Endothelial cell of umbilical vein (primary cell): ENCODE data around the gene ZNF662. TPM values are rescaled to one million over a fixed set of nuclear protein-coding genes. Genes with fewer than 3 reads are reported as not detected.

ENCODE experiments used
- BruUV-seq: library from RNA; stranded (reverse); fragments of 400-500 nt; replicated peaks from 2 replicates; lab custom pipeline; 2021; lab: Mats Ljungman, UMichigan
- CTCF ChIA-PET: fragments of 300-600, 350-600 bp; sonication (Branson Sonifier 250); formaldehyde crosslinking; loops from one replicate; lab custom pipeline; 2021; ENCODE audit warnings: antibody characterized with exemption, inconsistent platforms; lab: Charles Lee
- POLR2A ChIA-PET: fragments of 300-600, 350-600 bp; sonication (Branson Sonifier 250); formaldehyde crosslinking; loops from one replicate; lab custom pipeline; 2021; ENCODE audit warnings: antibody characterized with exemption, inconsistent platforms; lab: Charles Lee
- DNase-seq: peaks from one replicate; pipeline ENCODE4 v3.0.0-alpha.2; 2011; ENCODE audit warnings: low read depth, low spot score
- FAIRE-seq: peaks from 2 replicates; lab custom pipeline; 2011; peaks lifted over from hg19 to GRCh38; lab: Jason Lieb, UNC
- H2AFZ ChIP-seq: 2 replicates; pipeline ENCODE4 v1.6.0; 2012; ENCODE audit warnings: low read depth, low read length, control low read depth, inconsistent platforms
- H3K27ac ChIP-seq: 2 replicates; pipeline ENCODE4 v1.5.1; 2011; ENCODE audit warnings: low read depth, mild to moderate bottlenecking, control low read depth, low read length, moderate library complexity; ENCODE audit not compliant: insufficient read depth
- H3K27me3 ChIP-seq, 2 experiments: 2 replicates each; pipeline versions ENCODE4 v1.6.0 to v1.6.1; 2011; ENCODE audit warnings: low read length in 2 of 2, mixed read lengths in 1 of 2; ENCODE audit not compliant: control insufficient read depth in 2 of 2, insufficient read depth in 2 of 2
- H3K36me3 ChIP-seq, 2 experiments: 2 replicates in 1 of 2; 3 replicates in 1 of 2; pipeline ENCODE4 v1.5.1; 2011; ENCODE audit warnings: low read length in 2 of 2, mild to moderate bottlenecking in 1 of 2, moderate library complexity in 1 of 2; ENCODE audit not compliant: control insufficient read depth in 2 of 2, insufficient read depth in 2 of 2; ENCODE audit errors: extremely low read depth in 1 of 2
- H3K4me1 ChIP-seq: 3 replicates; pipeline ENCODE4 v1.5.1; 2011; ENCODE audit warnings: mild to moderate bottlenecking, low read length; ENCODE audit not compliant: control insufficient read depth, insufficient read depth; ENCODE audit errors: extremely low read depth
- H3K4me2 ChIP-seq: 2 replicates; pipeline ENCODE4 v1.6.1; 2011; ENCODE audit warnings: low read length, control low read depth, mixed read lengths; ENCODE audit not compliant: insufficient read depth
- H3K4me3 ChIP-seq, 3 experiments: fragments of 200-600 bp in 1 of 3; sonication (generic), shearing (Covaris generic) in 1 of 3; replicated peaks in 1 of 3; 2 replicates each; pipeline ENCODE4 v1.5.1; 2011 to 2016; ENCODE audit warnings: control low read depth in 3 of 3, low read length in 3 of 3, mild to moderate bottlenecking in 2 of 3, inconsistent platforms in 1 of 3, low read depth in 1 of 3, moderate library complexity in 1 of 3; ENCODE audit not compliant: insufficient read depth in 1 of 3
- H3K79me2 ChIP-seq: 2 replicates; pipeline ENCODE4 v1.6.0; 2012; ENCODE audit warnings: low read length, inconsistent platforms; ENCODE audit not compliant: control insufficient read depth, insufficient read depth
- H3K9ac ChIP-seq: replicated peaks from 2 replicates; pipeline ENCODE3; 2011; ENCODE audit warnings: low read length, control low read depth; ENCODE audit not compliant: insufficient read depth; ENCODE audit errors: extremely low read depth
- H3K9me1 ChIP-seq: replicated peaks from 3 replicates; pipeline ENCODE4 v1.6.0; 2011; ENCODE audit warnings: mild to moderate bottlenecking, low read length; ENCODE audit not compliant: control insufficient read depth, insufficient read depth; ENCODE audit errors: extremely low read depth
- H3K9me3 ChIP-seq: replicated peaks from 2 replicates; pipeline ENCODE4 v1.5.1; 2012; ENCODE audit warnings: low read length, inconsistent platforms; ENCODE audit not compliant: control insufficient read depth, insufficient read depth
- H4K20me1 ChIP-seq: replicated peaks from 2 replicates; pipeline ENCODE3; 2011; ENCODE audit warnings: mild to moderate bottlenecking, low read length; ENCODE audit not compliant: control insufficient read depth, insufficient read depth; ENCODE audit errors: extremely low read depth
- EZH2 ChIP-seq: IDR thresholded peaks from 2 replicates; pipeline ENCODE4 v1.6.1; 2012; ENCODE audit warnings: borderline replicate concordance, low read depth, mild to moderate bottlenecking, moderate library complexity, low read length, inconsistent platforms; ENCODE audit not compliant: severe bottlenecking
- FOS ChIP-seq: IDR thresholded peaks from 2 replicates; pipeline ENCODE4 v1.6.1; 2011; ENCODE audit warnings: mild to moderate bottlenecking, low read length, moderate library complexity, borderline replicate concordance; ENCODE audit not compliant: insufficient read depth
- GATA2 ChIP-seq: IDR thresholded peaks from 2 replicates; pipeline ENCODE4 v1.7.0; 2011; ENCODE audit warnings: low read depth, mild to moderate bottlenecking, moderate library complexity, mixed read lengths, low read length; ENCODE audit not compliant: insufficient read length, insufficient read depth
- POLR2A ChIP-seq: IDR thresholded peaks from 2 replicates; pipeline ENCODE4 v1.6.1; 2012; ENCODE audit warnings: low read depth, mild to moderate bottlenecking, control low read depth, low read length
- POLR2AphosphoS5 ChIP-seq: IDR thresholded peaks from 2 replicates; pipeline ENCODE4 v1.6.1; 2012; ENCODE audit warnings: low read depth, mild to moderate bottlenecking, control low read depth, low read length, moderate library complexity; ENCODE audit not compliant: insufficient read depth
- dilution Hi-C: fragments of 300-500 bp; cut with MboI; formaldehyde crosslinking; loops from one replicate; pipeline ENCODE4 v1.15.0; 2019; ENCODE audit warnings: low sequenced_read_pairs; ENCODE audit not compliant: extremely low pct_ligation_motif_present
- intact Hi-C: fragments of 100-400 bp; cut with micrococcal nuclease; formaldehyde crosslinking; loops from one replicate; pipeline ENCODE4 v1.10.0; 2022
- polyA plus RNA-seq, 4 experiments: library from polyadenylated mRNA; depleted of rRNA in 3 of 4; stranded (reverse) in 3 of 4; unstranded in 1 of 4; fragments of >200 nt; gene quantifications; 2 replicates each; pipeline versions ENCODE4 v1.2.1 to v1.2.3, GENCODE V29; 2011 to 2012; ENCODE audit warnings: missing spikeins in 1 of 4
- total RNA-seq: library from RNA; stranded (reverse); gene quantifications from 2 replicates; pipeline ENCODE4 v1.2.3, GENCODE V29; 2021
- TF ChIP-seq, protein P1 (sequence below), 2 donors: IDR thresholded peaks; 1 replicate in 1 of 2; 2 replicates in 1 of 2; pipeline ENCODE4 v1.5.1; 2011; ENCODE audit warnings: low read length in 2 of 2, mild to moderate bottlenecking in 2 of 2, moderate library complexity in 2 of 2, control low read depth in 1 of 2, inconsistent platforms in 1 of 2, low read depth in 1 of 2; ENCODE audit not compliant: insufficient read depth in 1 of 2; ENCODE audit errors: extremely low read depth in 1 of 2
- TF ChIP-seq, protein P2 (sequence below): IDR thresholded peaks from 2 replicates; pipeline ENCODE4 v1.6.1; 2011; ENCODE audit not compliant: insufficient read depth, insufficient read length

The ZNF662 gene
- total and polyA plus RNA-seq, 2 donors (not counting 3 experiments of a cell fraction or from before 2014, with no cell fraction given) = 0.84 to 4.3 TPM

DNA sequence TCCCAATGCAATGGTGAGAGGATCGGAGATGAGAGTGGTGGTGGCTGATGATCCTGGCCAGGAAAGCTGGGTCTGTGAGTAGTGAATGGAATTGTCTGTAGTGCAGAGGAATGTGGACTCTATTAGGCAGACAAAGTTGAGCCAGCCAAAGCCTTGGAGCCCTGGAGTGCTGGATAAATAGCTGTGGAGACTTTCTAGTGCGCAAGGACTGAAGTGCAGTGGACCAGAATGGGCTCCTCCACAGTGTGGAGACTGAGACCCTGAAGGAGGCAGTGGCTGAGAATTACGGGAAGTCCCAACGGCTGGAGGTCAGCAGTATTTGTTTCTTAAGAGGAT is 874 bp downstream of the ZNF662 start:
- Histone ChIP-seq H3K4me1 (no peaks in the 10 kb centered on the region), H3K9ac (no peak overlapping the region), H3K27ac (no peak overlapping the region), H3K4me2 (no peak overlapping the region), H3K9me1 (no peaks in the 10 kb centered on the region), H3K4me3 (no peak overlapping the region), H3K9me3 (no peaks in the 10 kb centered on the region), H2AFZ (peak overlapping the region; percentile 77), H4K20me1 (no peaks in the 10 kb centered on the region), H3K27me3 (peaks cover 14 to 18% of the 10 kb centered on the region in 2 experiments), H3K36me3 (no peaks in the 10 kb centered on the region), H3K79me2 (no peaks in the 10 kb centered on the region)
- FAIRE-seq = no peak
- intact Hi-C loops = no loop called here
- CTCF ChIA-PET = no interaction called here
- DNase-seq = no peak
- POLR2A ChIA-PET = no interaction called here
- no TSS peak for BruUV-seq
- dilution Hi-C loops = no loop called here
- TF ChIP-seq EZH2 (peak; percentile 53), FOS (no peak)

DNA sequence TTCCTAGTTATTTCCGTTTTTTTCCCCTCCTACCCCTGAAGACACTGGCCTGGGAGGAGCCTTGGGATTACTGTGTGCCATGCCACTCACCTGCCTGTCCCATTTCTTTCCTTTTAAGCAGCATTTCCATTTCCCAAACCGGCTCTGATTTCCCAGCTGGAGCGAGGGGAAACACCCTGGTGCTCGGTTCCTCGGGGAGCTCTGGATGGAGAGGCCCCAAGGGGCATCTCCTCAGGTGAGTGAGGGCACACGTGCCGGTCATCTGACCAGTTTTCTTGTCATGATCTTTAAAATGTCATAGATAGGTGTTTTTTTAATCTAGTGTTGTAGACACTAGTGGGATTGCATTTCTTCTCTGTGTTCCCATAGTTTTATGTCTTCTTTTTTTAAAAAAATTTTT is 2.7 kb downstream of the ZNF662 start:
- Histone ChIP-seq H3K9ac (no peak overlapping the region), H3K9me1 (no peaks in the 10 kb centered on the region), H3K27me3 (peaks cover 13 to 18% of the 10 kb centered on the region in 2 experiments), H3K4me3 (no peak overlapping the region), H3K9me3 (no peaks in the 10 kb centered on the region), H3K36me3 (no peaks in the 10 kb centered on the region), H3K27ac (no peak overlapping the region), H3K4me1 (no peaks in the 10 kb centered on the region), H2AFZ (no peak overlapping the region), H3K79me2 (no peaks in the 10 kb centered on the region), H3K4me2 (no peak overlapping the region), H4K20me1 (no peaks in the 10 kb centered on the region)
- FAIRE-seq (no peak), DNase-seq (no peak)
- POLR2A ChIA-PET = no interaction called here
- dilution Hi-C loops (no loop called here), intact Hi-C loops (no loop called here)
- no TSS peak for BruUV-seq
- TF ChIP-seq POLR2AphosphoS5 = no peak
- TF ChIP-seq, protein P1, sequence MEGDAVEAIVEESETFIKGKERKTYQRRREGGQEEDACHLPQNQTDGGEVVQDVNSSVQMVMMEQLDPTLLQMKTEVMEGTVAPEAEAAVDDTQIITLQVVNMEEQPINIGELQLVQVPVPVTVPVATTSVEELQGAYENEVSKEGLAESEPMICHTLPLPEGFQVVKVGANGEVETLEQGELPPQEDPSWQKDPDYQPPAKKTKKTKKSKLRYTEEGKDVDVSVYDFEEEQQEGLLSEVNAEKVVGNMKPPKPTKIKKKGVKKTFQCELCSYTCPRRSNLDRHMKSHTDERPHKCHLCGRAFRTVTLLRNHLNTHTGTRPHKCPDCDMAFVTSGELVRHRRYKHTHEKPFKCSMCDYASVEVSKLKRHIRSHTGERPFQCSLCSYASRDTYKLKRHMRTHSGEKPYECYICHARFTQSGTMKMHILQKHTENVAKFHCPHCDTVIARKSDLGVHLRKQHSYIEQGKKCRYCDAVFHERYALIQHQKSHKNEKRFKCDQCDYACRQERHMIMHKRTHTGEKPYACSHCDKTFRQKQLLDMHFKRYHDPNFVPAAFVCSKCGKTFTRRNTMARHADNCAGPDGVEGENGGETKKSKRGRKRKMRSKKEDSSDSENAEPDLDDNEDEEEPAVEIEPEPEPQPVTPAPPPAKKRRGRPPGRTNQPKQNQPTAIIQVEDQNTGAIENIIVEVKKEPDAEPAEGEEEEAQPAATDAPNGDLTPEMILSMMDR (IDR thresholded peaks at IDR 0.05; ENCODE audit: extremely low read depth in 1 of 2, insufficient read depth in 1 of 2, low read depth in 1 of 2, low read length in 2 of 2) = no peak
- no peak for TF ChIP-seq FOS
- TF ChIP-seq GATA2 = no peak
- TF ChIP-seq POLR2A = no peak
- TF ChIP-seq, protein P2, sequence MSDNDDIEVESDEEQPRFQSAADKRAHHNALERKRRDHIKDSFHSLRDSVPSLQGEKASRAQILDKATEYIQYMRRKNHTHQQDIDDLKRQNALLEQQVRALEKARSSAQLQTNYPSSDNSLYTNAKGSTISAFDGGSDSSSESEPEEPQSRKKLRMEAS = no peak
- CTCF ChIA-PET = no interaction called here
